GM23338 (cell line): Measurements from ENCODE around the gene PLA2G4B. TPM values are rescaled to one million over a fixed set of nuclear protein-coding genes. Genes with fewer than 3 reads are reported as not detected.

ENCODE experiments used
- ATAC-seq: fragments of 200-7000 bp; cut with Tn5 transposase; 3 replicates; pipeline ENCODE4 v1.9.1; 2020
- DNase-seq: peaks from one replicate; pipeline ENCODE4 v3.0.0-alpha.2; 2015; ENCODE audit warnings: low spot score
- H2AFZ ChIP-seq: fragments of 200-600 bp; sonication (generic); 2 replicates; pipeline ENCODE4 v1.8.0; 2016; ENCODE audit warnings: antibody characterized with exemption, mild to moderate bottlenecking, moderate library complexity
- H3F3A ChIP-seq: fragments of 200-600 bp; sonication (generic); replicated peaks from 2 replicates; pipeline ENCODE4 v1.8.0; 2017; ENCODE audit warnings: antibody characterized with exemption, mixed run types, low read depth
- H3K27ac ChIP-seq: fragments of 200-600 bp; sonication (generic); 2 replicates; pipeline ENCODE4 v1.6.1; 2016; ENCODE audit warnings: low read depth
- H3K27me3 ChIP-seq: fragments of 200-600 bp; sonication (generic); 2 replicates; pipeline ENCODE4 v1.8.0; 2016; ENCODE audit warnings: mild to moderate bottlenecking, mixed run types, moderate library complexity; ENCODE audit not compliant: insufficient read depth
- H3K36me3 ChIP-seq: fragments of 200-600 bp; sonication (generic); 2 replicates; pipeline ENCODE4 v1.8.0; 2016; ENCODE audit warnings: mild to moderate bottlenecking; ENCODE audit not compliant: insufficient read depth
- H3K4me1 ChIP-seq: fragments of 200-600 bp; sonication (generic); 2 replicates; pipeline ENCODE4 v1.8.0; 2016; ENCODE audit warnings: mild to moderate bottlenecking, moderate library complexity; ENCODE audit not compliant: insufficient read depth
- H3K4me2 ChIP-seq: fragments of 200-600 bp; sonication (generic); 2 replicates; pipeline ENCODE4 v1.7.1; 2017; ENCODE audit warnings: mixed run types
- H3K4me3 ChIP-seq: fragments of 200-600 bp; sonication (generic); 2 replicates; pipeline ENCODE4 v1.6.1; 2016; ENCODE audit warnings: mixed run types
- H3K79me2 ChIP-seq: fragments of 200-600 bp; sonication (generic); replicated peaks from 2 replicates; pipeline ENCODE4 v1.8.0; 2017; ENCODE audit warnings: mild to moderate bottlenecking; ENCODE audit not compliant: insufficient read depth
- H3K9me2 ChIP-seq: fragments of 200-600 bp; sonication (generic); 2 replicates; pipeline ENCODE4 v1.8.0; 2017; ENCODE audit not compliant: insufficient read depth
- H4K20me1 ChIP-seq: fragments of 200-600 bp; sonication (generic); replicated peaks from 2 replicates; pipeline ENCODE4 v1.8.0; 2017; ENCODE audit warnings: mild to moderate bottlenecking; ENCODE audit not compliant: insufficient read depth
- H3K27ac Mint-ChIP-seq: 2 replicates; pipeline ENCODE4 v1.8.0; 2020; ENCODE audit warnings: inconsistent platforms, mild to moderate bottlenecking, moderate library complexity, mixed read lengths
- H3K27me3 Mint-ChIP-seq: 3 replicates; pipeline ENCODE4 v1.8.0; 2022; ENCODE audit warnings: low read depth, mild to moderate bottlenecking, moderate library complexity, mixed read lengths, inconsistent platforms; ENCODE audit not compliant: insufficient read depth, poor library complexity
- H3K36me3 Mint-ChIP-seq: 3 replicates; pipeline ENCODE4 v1.8.0; 2021; ENCODE audit warnings: low read depth, mild to moderate bottlenecking, inconsistent platforms, moderate library complexity, mixed read lengths
- H3K4me1 Mint-ChIP-seq: 3 replicates; pipeline ENCODE4 v1.8.0; 2020; ENCODE audit warnings: mild to moderate bottlenecking, inconsistent platforms, mixed read lengths
- H3K4me3 Mint-ChIP-seq: 3 replicates; pipeline ENCODE4 v1.8.0; 2021; ENCODE audit warnings: moderate library complexity, mild to moderate bottlenecking, inconsistent platforms, mixed read lengths
- H3K9me3 Mint-ChIP-seq: 3 replicates; pipeline ENCODE4 v1.8.0; 2020; ENCODE audit warnings: moderate library complexity, mild to moderate bottlenecking, inconsistent platforms, mixed read lengths
- CTCF ChIP-seq, 2 experiments: fragments of 200-600 bp in 1 of 2; sonication (generic) in 1 of 2; conservative IDR thresholded peaks; 2 replicates each; pipeline versions ENCODE4 v1.5.1 to v1.6.1; 2016 to 2017; ENCODE audit warnings: antibody characterized with exemption in 2 of 2, low read depth in 2 of 2, mild to moderate bottlenecking in 2 of 2, moderate library complexity in 1 of 2
- ETS1 ChIP-seq: IDR thresholded peaks from 2 replicates; pipeline ENCODE4 v1.6.1; 2016; ENCODE audit warnings: antibody characterized with exemption
- EZH2 ChIP-seq: fragments of 200-600 bp; sonication (generic); IDR thresholded peaks from one replicate; pipeline ENCODE4 v1.8.0; 2017; ENCODE audit warnings: antibody characterized with exemption, mild to moderate bottlenecking, low read depth; ENCODE audit not compliant: unreplicated experiment
- EZH2phosphoT487 ChIP-seq: fragments of 200-600 bp; sonication (generic); IDR thresholded peaks from one replicate; pipeline ENCODE4 v1.8.1; 2018; ENCODE audit warnings: antibody characterized with exemption; ENCODE audit not compliant: unreplicated experiment
- JUNB ChIP-seq: IDR thresholded peaks from one replicate; pipeline ENCODE4 v1.6.1; 2016; ENCODE audit warnings: antibody characterized with exemption; ENCODE audit not compliant: unreplicated experiment
- ZNF462 ChIP-seq: fragments of 250-450 bp; sonication (Bioruptor Pico); IDR thresholded peaks from 2 replicates; pipeline ENCODE4 v1.5.0; 2020; ENCODE audit warnings: mild to moderate bottlenecking, moderate library complexity
- polyA plus RNA-seq: library from polyadenylated mRNA; unstranded; fragments of >200 nt; fragmentation: Nextera tagmentation; extraction: Ambion mirVana; gene quantifications from 2 replicates; pipeline ENCODE4 v1.2.1, GENCODE V29; 2016
- total RNA-seq: library from RNA; depleted of rRNA; stranded (reverse); fragments of >200 nt; shearing (Covaris generic); gene quantifications from 2 replicates; pipeline ENCODE4 v1.2.3, GENCODE V29; 2014

PLA2G4B gene
- total and polyA plus RNA-seq, 2 experiments from 2014 or later, result 4.4 to 9.6 TPM

- TF ChIP-seq ETS1 (no peak), ZNF462 (no peak), EZH2phosphoT487 (no peak), JUNB (no peak), CTCF (conservative IDR thresholded peaks at IDR 0.05; ENCODE audit: low read depth in 2 of 2) (no peak), EZH2 (no peak)
- Mint-ChIP-seq H3K27me3 (peaks cover 14% of the 10 kb centered on the region), H3K4me1 (no peaks in the 10 kb centered on the region; the same call in 2 of the 3 replicates), H3K36me3 (no peaks in the 10 kb centered on the region; the same call in 2 of the 3 replicates), H3K9me3 (no peaks in the 10 kb centered on the region), H3K27ac (no peak overlapping the region), H3K4me3 (no peak overlapping the region)
- no peaks in the 10 kb centered on the region for H3K9me2 ChIP-seq
- no peak overlapping the region for H3K4me2 ChIP-seq
- no peaks in the 10 kb centered on the region for H3F3A ChIP-seq
- no peak for ATAC-seq
- H3K4me3 ChIP-seq, result no peak overlapping the region
- no peaks in the 10 kb centered on the region for H3K79me2 ChIP-seq
- DNase-seq, result no peak
- no peaks in the 10 kb centered on the region for H3K27me3 ChIP-seq
- H3K36me3 ChIP-seq, result no peaks in the 10 kb centered on the region
- H3K4me1 ChIP-seq, result no peaks in the 10 kb centered on the region
- H3K27ac ChIP-seq, result no peak overlapping the region
- H2AFZ ChIP-seq, result no peak overlapping the region
- no peaks in the 10 kb centered on the region for H4K20me1 ChIP-seq
Observed at GRCh38 chr15:41874736-41875135, 36.1 kb downstream of the PLA2G4B start.
